ENCODE measurements around the gene KRTAP26-1. TPM values are rescaled to one million over a fixed set of nuclear protein-coding genes. Genes with fewer than 3 reads are reported as not detected.

The KRTAP26-1 gene
- total RNA-seq = not detected

- no peaks in the 10 kb centered on the region for H3K4me1 Mint-ChIP-seq
- DNase-seq = no peak
- peaks cover 5% of the 10 kb centered on the region for H3K27me3 Mint-ChIP-seq
- no peak within 1 kb of the TSS for H3K4me3 Mint-ChIP-seq
- H3K27ac Mint-ChIP-seq = no peak within 1 kb of the TSS
- H3K36me3 Mint-ChIP-seq = no peaks in the 10 kb centered on the region
- peaks cover under 1% of the 10 kb centered on the region for H3K9me3 Mint-ChIP-seq
These were observed at the start of gene KRTAP26-1 for GRCh38 chr21:30320215-30320614. Gene KRTAP26-1 (minus strand): TSS chr21:30320315. CDS start chr21:30320035, 280 bp downstream.

- Mint-ChIP-seq H3K4me3 (no peak overlapping the region), H3K27me3 (peaks cover 13% of the 10 kb centered on the region), H3K36me3 (no peaks in the 10 kb centered on the region), H3K4me1 (no peaks in the 10 kb centered on the region), H3K9me3 (no peaks in the 10 kb centered on the region), H3K27ac (no peak overlapping the region)
- DNase-seq = no peak
These were observed 35.8 kb upstream of the KRTAP26-1 start for GRCh38 chr21:30355906-30356305.

GRCh38 chr21:30354308-30355005, 34.3 kb upstream of the KRTAP26-1 start:
- no peak overlapping the region for H3K4me3 Mint-ChIP-seq
- H3K4me1 Mint-ChIP-seq = no peaks in the 10 kb centered on the region
- no peak overlapping the region for H3K27ac Mint-ChIP-seq
- DNase-seq = no peak
- peaks cover 13% of the 10 kb centered on the region for H3K27me3 Mint-ChIP-seq
- H3K9me3 Mint-ChIP-seq = no peaks in the 10 kb centered on the region
- no peaks in the 10 kb centered on the region for H3K36me3 Mint-ChIP-seq

GRCh38 chr21:30351534-30351933, 31.4 kb upstream of the KRTAP26-1 start:
- Mint-ChIP-seq H3K4me1 (no peaks in the 10 kb centered on the region), H3K27me3 (peaks cover 11% of the 10 kb centered on the region), H3K4me3 (no peak overlapping the region), H3K9me3 (no peaks in the 10 kb centered on the region), H3K27ac (no peak overlapping the region), H3K36me3 (no peaks in the 10 kb centered on the region)
- DNase-seq = no peak

- Mint-ChIP-seq H3K4me1 (no peaks in the 10 kb centered on the region), H3K4me3 (no peak overlapping the region), H3K27me3 (peaks cover 4% of the 10 kb centered on the region), H3K27ac (no peak overlapping the region), H3K9me3 (no peaks in the 10 kb centered on the region), H3K36me3 (no peaks in the 10 kb centered on the region)
- DNase-seq = no peak
These were observed 29.5 kb upstream of the KRTAP26-1 start for GRCh38 chr21:30349572-30349971.

GRCh38 chr21:30348506-30348905, 28.4 kb upstream of the KRTAP26-1 start, which contains the start of gene KRTAP23-1:
Gene KRTAP23-1 (minus strand): TSS chr21:30348606. CDS start chr21:30348606, 0 bp downstream.
- DNase-seq = no peak
- H3K36me3 Mint-ChIP-seq = no peaks in the 10 kb centered on the region
- no peaks in the 10 kb centered on the region for H3K9me3 Mint-ChIP-seq
- no peak within 1 kb of the TSS for H3K4me3 Mint-ChIP-seq
- H3K27me3 Mint-ChIP-seq = no peaks in the 10 kb centered on the region
- no peaks in the 10 kb centered on the region for H3K4me1 Mint-ChIP-seq
- no peak within 1 kb of the TSS for H3K27ac Mint-ChIP-seq

- no peak overlapping the region for H3K27ac Mint-ChIP-seq
- no peak overlapping the region for H3K4me3 Mint-ChIP-seq
- H3K27me3 Mint-ChIP-seq = peaks cover 6% of the 10 kb centered on the region
- H3K4me1 Mint-ChIP-seq = no peaks in the 10 kb centered on the region
- no peaks in the 10 kb centered on the region for H3K36me3 Mint-ChIP-seq
- DNase-seq = no peak
- no peaks in the 10 kb centered on the region for H3K9me3 Mint-ChIP-seq
These were observed 24.9 kb upstream of the KRTAP26-1 start for GRCh38 chr21:30345014-30345413.

GRCh38 chr21:30340714-30341573, 20.8 kb upstream of the KRTAP26-1 start:
- Mint-ChIP-seq H3K4me3 (no peak overlapping the region), H3K4me1 (no peaks in the 10 kb centered on the region), H3K36me3 (no peaks in the 10 kb centered on the region), H3K27ac (no peak overlapping the region), H3K9me3 (no peaks in the 10 kb centered on the region), H3K27me3 (peaks cover 6% of the 10 kb centered on the region)
- DNase-seq = no peak

- H3K4me3 Mint-ChIP-seq = no peak overlapping the region
- no peak for DNase-seq
- no peak overlapping the region for H3K27ac Mint-ChIP-seq
- H3K36me3 Mint-ChIP-seq = no peaks in the 10 kb centered on the region
- H3K27me3 Mint-ChIP-seq = peaks cover 6% of the 10 kb centered on the region
- no peaks in the 10 kb centered on the region for H3K9me3 Mint-ChIP-seq
- no peaks in the 10 kb centered on the region for H3K4me1 Mint-ChIP-seq
These were observed 18.6 kb upstream of the KRTAP26-1 start for GRCh38 chr21:30338717-30339116.

- DNase-seq = no peak
- Mint-ChIP-seq H3K4me3 (no peak overlapping the region), H3K36me3 (no peaks in the 10 kb centered on the region), H3K27me3 (peaks cover 6% of the 10 kb centered on the region), H3K9me3 (no peaks in the 10 kb centered on the region), H3K4me1 (no peaks in the 10 kb centered on the region), H3K27ac (no peak overlapping the region)
These were observed 17.7 kb upstream of the KRTAP26-1 start for GRCh38 chr21:30337772-30338171.

- H3K4me3 Mint-ChIP-seq = no peak within 1 kb of the TSS
- peaks cover 5% of the 10 kb centered on the region for H3K27me3 Mint-ChIP-seq
- no peak within 1 kb of the TSS for H3K27ac Mint-ChIP-seq
- DNase-seq = no peak
- H3K4me1 Mint-ChIP-seq = no peaks in the 10 kb centered on the region
- H3K9me3 Mint-ChIP-seq = no peaks in the 10 kb centered on the region
- no peaks in the 10 kb centered on the region for H3K36me3 Mint-ChIP-seq
These were observed 17.2 kb upstream of the KRTAP26-1 start, which contains the start of gene KRTAP27-1 for GRCh38 chr21:30337276-30337744. Gene KRTAP27-1 (minus strand): TSS chr21:30337694. CDS start chr21:30337668, 26 bp downstream.

GRCh38 chr21:30336596-30336995, 16.5 kb upstream of the KRTAP26-1 start:
- no peaks in the 10 kb centered on the region for H3K36me3 Mint-ChIP-seq
- no peaks in the 10 kb centered on the region for H3K9me3 Mint-ChIP-seq
- H3K4me1 Mint-ChIP-seq = no peaks in the 10 kb centered on the region
- H3K27me3 Mint-ChIP-seq = no peaks in the 10 kb centered on the region
- no peak for DNase-seq
- no peak overlapping the region for H3K27ac Mint-ChIP-seq
- H3K4me3 Mint-ChIP-seq = no peak overlapping the region

- Mint-ChIP-seq H3K4me3 (no peak overlapping the region), H3K36me3 (no peaks in the 10 kb centered on the region), H3K4me1 (no peaks in the 10 kb centered on the region), H3K9me3 (no peaks in the 10 kb centered on the region), H3K27ac (no peak overlapping the region), H3K27me3 (no peaks in the 10 kb centered on the region)
- DNase-seq = no peak
These were observed 13.6 kb upstream of the KRTAP26-1 start for GRCh38 chr21:30333736-30334135.

- Mint-ChIP-seq H3K36me3 (no peaks in the 10 kb centered on the region), H3K4me1 (no peaks in the 10 kb centered on the region), H3K4me3 (no peak overlapping the region), H3K27me3 (no peaks in the 10 kb centered on the region), H3K9me3 (no peaks in the 10 kb centered on the region), H3K27ac (no peak overlapping the region)
- no peak for DNase-seq
These were observed 12.6 kb upstream of the KRTAP26-1 start for GRCh38 chr21:30332681-30333080.

GRCh38 chr21:30329203-30329875, 9.2 kb upstream of the KRTAP26-1 start:
- Mint-ChIP-seq H3K27ac (no peak overlapping the region), H3K4me3 (no peak overlapping the region), H3K4me1 (no peaks in the 10 kb centered on the region), H3K36me3 (no peaks in the 10 kb centered on the region), H3K27me3 (peaks cover 5% of the 10 kb centered on the region), H3K9me3 (peaks cover 11% of the 10 kb centered on the region)
- DNase-seq = no peak
